ENCODE data around the gene ADD1.

Gene ADD1

DNA sequence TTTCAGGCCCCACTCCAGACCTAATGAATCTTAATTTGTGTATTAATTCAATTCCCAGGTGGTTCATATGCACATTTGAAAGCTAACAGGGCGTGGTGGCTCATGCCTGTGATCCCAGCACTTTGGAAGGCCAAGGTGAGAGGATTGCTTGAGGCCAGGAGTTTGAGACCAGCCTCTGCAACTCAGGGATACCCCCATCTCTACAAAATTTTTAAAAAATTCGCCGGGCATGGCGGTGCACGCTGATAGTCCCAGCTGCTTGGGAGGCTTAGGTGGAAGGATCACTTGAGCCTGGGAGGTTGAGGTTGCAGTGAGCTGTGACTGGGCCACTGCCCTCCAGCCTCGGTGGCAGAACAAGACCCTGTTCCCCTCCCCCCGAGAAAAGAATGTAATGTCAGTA is 31.2 kb downstream of the ADD1 start:
- DNase-seq (ENCODE audit: insufficient read length, low spot score) (no peak), FAIRE-seq (no peak)

DNA sequence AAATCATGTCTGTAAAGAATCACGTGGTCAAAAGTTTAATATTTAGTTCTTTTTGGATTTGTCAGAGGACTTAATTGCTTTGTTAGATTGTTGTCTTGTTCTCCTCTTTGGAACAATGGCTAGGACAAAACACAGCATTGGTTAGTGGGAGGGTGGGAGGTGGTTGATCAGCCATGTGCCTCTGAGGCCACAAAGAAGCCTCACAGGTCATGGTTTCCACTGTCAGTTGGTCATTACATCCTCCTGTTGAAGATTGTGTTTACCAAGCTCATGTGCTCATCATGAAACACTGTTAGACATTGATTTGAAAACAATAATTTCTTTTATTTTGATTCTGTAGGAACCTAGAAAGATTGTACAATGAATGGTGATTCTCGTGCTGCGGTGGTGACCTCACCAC is 31.9 kb downstream of the ADD1 start:
- peak; percentile 14 for FAIRE-seq
- DNase-seq (ENCODE audit: insufficient read length, low spot score): no peak

DNA sequence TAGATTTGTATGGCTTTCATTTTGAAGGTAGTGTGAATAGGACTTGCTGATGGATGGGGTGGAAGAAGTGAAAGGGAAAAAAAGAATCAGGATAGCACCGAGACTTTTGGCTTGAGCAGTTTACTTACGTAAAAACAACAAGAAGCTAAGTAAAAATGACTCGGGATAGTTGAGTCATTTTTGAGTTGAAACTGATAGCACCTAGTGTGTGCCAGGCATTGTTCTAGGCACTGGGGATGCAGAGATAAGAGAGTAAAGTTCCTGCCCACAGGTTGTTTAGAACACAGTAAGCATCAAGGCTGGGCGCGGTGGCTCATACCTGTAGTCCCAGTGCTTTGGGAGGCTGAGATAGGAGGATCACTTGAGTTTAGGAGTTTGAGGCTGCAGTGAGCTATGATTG is 34.7 kb downstream of the ADD1 start:
- FAIRE-seq (no peak), DNase-seq (ENCODE audit: insufficient read length, low spot score) (no peak)

DNA sequence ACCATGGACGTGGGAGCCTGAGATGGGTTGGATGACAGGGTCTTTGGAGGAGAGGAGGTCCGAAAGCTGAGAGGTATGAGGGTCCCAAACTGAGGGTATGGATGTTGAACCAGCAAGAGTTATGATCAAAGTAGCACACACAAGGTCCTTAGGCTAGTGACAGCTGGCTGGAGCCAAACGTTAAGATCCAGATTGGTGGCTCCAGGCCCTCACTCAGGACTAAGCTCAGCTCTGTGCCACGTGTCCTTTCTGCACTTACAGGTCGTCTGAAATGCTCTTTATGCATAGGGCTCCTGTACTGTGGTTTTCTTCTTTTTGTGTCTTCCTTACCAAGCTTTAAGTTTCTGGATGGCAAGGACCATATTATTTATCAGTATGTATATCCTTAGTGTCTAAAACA is 35.4 kb downstream of the ADD1 start:
- FAIRE-seq: no peak
- no peak for DNase-seq (ENCODE audit: insufficient read length, low spot score)

DNA sequence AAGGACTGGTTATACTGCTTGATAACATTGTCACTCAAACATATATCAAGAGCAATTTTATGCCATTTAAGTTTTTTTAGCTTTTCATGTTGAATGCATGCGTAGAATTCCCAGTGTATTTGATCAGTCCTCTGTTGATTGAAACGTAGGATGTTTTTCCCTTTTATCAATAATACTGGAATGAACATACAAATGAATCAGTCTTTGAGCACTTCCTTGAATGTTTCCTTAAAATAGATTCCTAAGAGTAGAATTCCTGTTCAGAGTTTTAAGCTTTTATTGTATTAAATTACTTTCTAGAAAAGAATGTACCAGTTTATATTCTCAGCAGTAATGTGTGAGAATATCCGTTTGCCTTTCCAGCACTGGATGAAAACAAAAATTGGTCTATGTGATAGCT is 37.8 kb downstream of the ADD1 start:
- FAIRE-seq: no peak
- no peak for DNase-seq (ENCODE audit: insufficient read length, low spot score)

DNA sequence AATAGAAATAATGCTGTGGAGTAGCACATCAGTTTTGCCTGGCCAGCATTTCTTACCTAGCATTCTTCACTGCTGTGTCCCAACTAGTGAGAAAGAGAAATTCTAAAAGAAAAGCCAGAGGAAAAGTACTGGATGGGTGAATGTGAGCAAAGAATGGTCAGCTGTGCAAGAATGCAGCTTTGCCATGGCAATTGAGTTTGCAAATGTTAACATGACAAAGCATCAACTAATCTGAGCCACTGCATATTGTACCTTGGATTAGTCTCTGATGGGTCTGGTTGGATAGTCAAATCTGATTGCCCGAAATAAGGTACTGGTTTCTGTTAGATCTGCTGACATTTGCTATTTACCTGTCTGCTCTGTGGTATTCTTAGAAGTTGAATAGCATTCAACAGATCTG is 38.7 kb downstream of the ADD1 start:
- FAIRE-seq (no peak), DNase-seq (ENCODE audit: insufficient read length, low spot score) (no peak)

DNA sequence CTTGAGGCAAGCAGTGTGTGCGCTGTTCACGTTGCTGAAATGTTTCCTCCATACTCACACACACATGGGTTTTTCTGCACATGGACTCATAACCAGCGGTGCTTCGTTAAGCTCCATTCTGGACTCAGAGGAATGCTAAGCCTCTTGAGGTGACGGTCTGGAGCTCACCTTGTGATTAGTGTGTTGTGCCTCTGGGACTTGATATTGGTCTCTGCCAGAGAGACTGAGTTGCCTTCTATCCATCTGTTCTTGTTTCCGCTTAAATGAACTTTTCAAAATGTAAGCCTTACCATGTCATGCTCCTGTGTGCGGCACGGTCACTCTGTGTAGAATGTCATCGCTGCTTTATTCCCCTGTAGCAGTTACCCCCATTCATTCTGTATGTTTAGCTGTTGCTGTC is 42.5 kb downstream of the ADD1 start:
- DNase-seq (ENCODE audit: insufficient read length, low spot score): no peak
- no peak for FAIRE-seq

DNA sequence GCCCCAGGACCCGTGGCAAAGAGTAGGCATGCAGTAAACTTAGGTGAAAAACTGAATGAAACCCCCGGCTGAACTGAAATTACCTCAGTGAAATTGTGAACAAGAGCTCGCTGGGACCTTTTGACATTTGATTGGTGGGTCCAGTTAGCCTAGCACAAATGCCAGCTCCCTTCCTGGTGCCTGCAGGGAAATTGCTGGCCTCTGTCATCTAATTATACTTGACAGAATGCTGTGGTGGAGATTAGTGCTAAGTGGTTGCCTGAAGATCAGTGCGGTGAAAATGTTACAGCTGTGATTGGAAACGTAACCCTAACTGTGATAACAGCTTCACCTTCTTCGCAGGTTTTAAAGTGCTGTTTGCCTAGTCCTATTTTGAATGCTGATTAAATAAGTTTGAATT is 43.0 kb downstream of the ADD1 start:
- FAIRE-seq (no peak), DNase-seq (ENCODE audit: insufficient read length, low spot score) (no peak)

DNA sequence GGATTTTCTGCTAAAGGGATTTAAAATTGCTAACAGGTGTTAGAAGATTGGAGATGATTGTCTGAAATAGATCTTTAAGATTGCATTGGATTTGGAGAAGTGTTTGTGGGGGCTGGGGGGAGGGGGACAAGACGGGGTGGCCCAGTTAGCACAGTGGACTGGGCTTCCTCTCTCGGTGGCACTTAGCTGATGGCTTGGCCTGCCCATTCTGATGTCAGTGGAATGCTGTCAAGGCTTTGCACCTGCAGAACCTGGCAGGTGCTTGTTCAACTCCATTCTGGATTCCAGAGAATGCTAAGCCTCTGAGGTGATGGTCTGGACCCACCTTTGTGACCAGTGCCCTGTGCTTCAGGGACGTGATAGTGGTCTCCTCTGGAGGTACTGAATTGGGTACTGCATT is 43.7 kb downstream of the ADD1 start:
- FAIRE-seq (no peak), DNase-seq (ENCODE audit: insufficient read length, low spot score) (no peak)

DNA sequence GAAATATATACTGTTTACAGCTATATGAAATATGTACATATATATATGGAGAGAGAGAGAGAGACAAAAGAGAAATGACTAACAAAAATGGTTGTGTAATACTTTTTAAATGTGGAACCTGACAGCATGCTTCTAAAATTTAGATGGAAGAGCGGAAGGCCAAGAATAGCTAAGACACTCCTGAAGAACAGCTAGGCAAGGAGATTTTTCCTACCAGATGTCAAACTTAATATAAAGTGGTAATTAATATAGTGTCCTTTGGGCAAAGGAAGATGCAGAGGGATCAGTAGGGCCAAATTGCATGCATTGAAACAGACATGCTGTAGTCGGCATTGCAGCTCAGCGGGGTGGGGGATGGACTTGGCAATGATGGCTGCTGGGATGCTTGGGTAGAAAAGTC is 45.2 kb downstream of the ADD1 start:
- FAIRE-seq (no peak), DNase-seq (ENCODE audit: insufficient read length, low spot score) (no peak)

DNA sequence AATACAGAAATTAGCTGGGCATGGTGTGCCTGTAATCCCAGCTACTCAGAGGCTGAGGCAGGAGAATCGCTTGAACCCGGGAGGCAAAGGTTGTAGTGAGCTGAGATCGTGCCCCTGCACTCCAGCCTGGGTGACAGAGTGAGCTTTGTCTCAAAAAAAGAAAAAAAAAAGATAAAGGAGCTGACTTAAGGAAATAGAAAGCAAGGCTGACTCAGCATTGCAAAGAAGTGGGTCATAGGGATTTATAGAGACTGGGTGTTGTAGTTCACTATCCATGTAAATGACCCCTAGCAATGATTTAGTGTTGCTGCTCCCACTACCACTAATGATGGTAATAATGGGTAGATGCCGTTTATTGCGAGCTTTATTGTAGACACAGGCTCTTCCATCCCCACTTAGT is 47.6 kb downstream of the ADD1 start:
- FAIRE-seq: no peak
- no peak for DNase-seq (ENCODE audit: insufficient read length, low spot score)

DNA sequence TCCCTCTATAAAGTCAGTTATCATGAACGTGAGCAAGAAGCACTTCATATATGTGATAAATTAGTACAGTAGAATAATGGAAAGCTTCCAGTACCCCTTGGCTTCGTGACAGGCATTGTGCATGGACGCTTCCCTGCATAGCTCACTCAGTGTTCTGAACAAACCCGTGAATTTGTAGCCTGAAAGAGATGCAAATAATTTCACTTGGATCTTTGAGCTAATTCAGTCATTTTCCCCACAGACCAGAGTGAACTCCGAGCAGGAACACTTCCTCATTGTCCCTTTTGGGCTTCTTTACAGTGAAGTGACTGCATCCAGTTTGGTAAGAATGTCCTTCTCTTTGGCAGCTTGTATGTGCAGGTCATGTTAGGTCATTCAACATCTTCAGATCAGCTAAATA is 50.1 kb downstream of the ADD1 start:
- no peak for FAIRE-seq
- DNase-seq (ENCODE audit: insufficient read length, low spot score): no peak

DNA sequence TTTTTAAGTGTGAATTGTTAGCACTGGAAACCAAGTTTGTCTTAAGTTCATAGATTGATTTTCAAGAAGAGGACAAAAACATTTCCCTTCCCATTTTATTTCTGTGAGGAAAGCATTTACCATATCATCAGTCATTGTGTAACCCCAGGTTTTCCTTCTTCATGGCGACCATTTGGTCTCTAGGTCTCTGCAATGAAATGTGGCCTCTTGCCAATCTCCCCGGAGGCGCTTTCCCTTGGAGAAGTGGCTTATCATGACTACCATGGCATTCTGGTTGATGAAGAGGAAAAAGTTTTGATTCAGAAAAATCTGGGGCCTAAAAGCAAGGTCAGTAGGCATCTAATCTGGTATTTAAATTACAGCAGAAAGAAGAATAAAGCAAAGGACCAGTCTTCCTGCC is 54.4 kb downstream of the ADD1 start:
- no peak for DNase-seq (ENCODE audit: insufficient read length, low spot score)
- FAIRE-seq: no peak

DNA sequence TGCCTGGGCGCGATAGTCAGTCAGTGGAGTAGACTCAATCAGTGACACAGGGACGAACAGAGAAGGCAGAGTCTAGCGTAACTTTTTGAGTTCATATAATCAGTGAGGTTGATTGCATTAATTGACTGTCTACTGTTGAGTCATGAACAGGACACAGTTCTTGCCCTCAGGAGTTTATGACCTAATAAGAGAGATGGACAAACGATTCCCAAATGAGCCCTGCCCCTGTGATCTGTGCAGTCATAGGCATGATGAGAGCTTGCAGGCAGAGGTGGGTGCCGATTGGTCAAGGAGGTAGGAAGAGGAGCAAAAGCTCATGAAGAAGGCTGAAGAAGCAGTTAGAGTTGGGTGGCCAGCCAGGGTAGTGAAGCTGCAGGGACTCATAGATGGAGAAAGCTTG is 57.1 kb downstream of the ADD1 start:
- no peak for DNase-seq (ENCODE audit: insufficient read length, low spot score)

DNA sequence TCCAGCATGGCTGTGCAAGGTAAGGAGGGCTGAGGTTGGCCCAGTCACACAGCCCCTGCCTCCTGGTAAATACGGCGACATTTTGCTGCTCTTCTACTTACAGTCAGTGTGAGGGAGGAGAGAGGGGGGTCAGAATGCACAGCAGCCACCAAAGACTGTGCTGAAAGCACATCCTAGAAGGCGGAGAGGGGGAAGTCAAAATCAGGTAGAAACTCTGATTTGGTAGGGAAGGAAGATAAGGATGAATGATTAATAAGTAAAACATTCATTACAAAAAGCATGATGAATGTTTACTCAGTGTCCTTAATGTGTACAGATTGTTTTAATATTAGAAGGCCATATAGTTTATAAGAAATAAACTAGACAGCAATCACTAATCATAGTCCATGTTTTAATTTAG is 57.5 kb downstream of the ADD1 start:
- FAIRE-seq (no peak), DNase-seq (ENCODE audit: insufficient read length, low spot score) (no peak)

More for the DNA sequence above, 57.1 kb downstream of the ADD1 start:
- FAIRE-seq: no peak

DNA sequence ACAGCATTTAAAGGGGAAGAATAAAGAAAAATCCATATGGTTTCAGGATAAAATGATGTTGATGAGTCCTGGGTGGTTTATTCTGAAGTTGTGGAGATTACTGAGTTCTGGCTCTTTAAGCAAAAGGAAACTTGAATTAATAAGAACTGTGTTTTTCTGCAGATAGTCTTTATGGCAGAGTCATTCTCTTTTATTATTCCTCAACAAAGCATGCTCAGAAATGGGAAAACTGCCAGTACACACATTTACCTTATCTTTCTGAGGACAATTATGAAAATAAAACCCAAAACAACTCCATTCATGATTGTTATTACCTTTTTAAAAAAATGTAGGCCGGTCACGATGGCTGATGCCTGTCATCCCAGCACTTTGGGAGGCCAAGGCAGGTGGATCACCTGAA is 58.5 kb downstream of the ADD1 start:
- FAIRE-seq (no peak), DNase-seq (ENCODE audit: insufficient read length, low spot score) (no peak)

DNA sequence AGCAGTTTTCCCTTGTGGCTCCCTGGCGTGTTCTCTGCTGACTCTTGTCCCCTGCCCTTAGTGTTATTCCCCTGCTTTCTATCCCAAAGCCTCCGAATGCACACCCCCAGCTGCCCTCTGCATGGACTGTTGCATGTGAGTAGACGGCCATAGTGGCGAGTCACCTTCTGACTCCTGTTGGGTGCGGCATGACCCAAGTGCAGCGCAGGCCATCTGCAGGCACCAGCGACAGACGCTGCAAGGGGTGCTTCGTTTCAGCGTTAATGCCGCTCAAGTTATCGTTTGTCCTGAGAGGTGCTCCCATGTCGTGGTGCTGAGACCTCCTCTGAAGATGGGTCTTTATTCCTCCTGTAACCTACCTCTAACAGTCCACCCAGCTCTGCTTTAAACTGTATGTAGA is 61.9 kb downstream of the ADD1 start:
- no peak for FAIRE-seq
- DNase-seq (ENCODE audit: insufficient read length, low spot score): no peak

DNA sequence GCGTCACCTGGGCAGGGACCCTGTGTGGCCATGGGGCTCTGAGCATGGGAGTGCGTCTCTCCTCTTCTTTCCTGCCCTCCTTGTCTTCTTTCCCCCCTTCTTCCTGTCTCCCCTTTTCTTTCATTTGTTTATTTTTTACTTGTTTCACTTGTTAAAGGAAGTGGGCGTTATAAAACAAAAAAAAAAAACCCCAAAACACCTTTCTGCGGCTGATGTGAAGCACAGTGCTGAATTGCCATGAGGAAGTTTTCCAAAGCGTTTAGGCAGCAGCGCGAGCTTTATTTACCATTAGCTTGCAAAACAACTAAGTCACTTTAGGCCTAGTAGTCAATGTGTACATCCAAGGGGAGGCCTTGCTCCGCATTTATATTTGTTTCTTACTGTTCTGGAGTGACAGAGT is 62.6 kb downstream of the ADD1 start:
- no peak for FAIRE-seq
- DNase-seq (ENCODE audit: insufficient read length, low spot score): no peak

DNA sequence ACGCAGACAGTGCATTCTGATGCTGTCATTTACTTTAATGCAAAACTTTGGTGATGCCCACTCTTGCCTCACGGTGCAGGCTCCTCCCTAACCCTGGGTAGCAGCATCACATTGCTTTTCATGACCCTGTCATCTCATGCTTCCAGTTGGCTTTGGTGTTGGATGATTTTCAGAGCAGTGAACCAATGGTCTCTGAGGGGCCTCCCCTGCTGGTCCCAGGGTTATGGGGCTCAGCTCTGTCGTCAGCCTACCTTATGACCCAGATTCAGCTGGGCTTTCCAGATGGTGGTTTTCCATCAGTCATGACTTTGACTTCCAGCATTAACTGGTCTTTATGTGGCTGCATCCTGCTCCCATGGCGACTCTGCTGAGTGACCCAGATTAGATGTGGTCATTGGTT is 63.6 kb downstream of the ADD1 start:
- DNase-seq (ENCODE audit: insufficient read length, low spot score): no peak
- FAIRE-seq: no peak

DNA sequence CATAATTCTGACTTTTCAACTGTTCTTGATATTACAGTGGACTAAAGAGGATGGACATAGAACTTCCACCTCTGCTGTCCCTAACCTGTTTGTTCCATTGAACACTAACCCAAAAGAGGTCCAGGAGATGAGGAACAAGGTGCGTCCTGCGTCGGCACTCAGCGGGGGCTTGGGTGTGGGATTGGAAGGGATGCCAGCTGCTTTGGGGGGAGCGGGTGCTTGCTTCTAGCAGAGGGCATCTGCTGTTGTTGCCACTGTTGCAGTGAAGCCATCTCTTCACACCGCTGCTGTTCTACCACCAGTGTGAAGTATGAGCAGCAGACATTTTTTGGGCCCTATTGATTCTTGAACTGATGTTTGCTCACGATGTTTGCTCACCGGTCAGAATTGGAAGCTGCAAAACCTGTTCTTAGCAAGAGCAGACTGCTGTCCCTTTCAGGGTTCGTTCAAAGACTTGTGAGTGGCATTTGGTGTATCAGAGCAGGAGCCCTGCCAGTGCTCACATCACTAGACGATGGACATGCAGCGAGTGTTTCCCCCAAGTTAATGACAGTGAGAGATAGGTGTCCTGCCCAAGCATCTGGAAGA is 64.2 kb downstream of the ADD1 start:
- FAIRE-seq (no peak), DNase-seq (ENCODE audit: insufficient read length, low spot score) (no peak)

DNA sequence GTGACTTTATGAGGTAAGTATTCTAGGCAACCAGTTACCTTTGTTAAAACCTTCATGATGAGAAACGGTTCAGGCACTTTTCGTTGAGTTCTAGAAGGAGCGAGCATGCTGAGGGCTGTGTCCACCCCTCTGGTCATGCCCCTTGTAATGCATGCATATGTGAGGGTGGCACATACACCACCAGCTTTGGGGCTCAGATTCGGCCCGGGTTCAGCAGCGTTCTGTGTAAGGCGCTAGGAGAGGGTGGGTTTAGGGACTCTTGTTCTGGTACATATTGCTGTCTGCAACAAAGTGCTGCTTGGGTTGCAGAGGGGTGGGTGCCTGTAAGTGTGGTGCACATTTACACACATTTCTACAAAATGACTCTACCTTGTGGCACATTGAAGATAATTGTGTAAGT is 65.0 kb downstream of the ADD1 start:
- no peak for DNase-seq (ENCODE audit: insufficient read length, low spot score)
- no peak for FAIRE-seq

DNA sequence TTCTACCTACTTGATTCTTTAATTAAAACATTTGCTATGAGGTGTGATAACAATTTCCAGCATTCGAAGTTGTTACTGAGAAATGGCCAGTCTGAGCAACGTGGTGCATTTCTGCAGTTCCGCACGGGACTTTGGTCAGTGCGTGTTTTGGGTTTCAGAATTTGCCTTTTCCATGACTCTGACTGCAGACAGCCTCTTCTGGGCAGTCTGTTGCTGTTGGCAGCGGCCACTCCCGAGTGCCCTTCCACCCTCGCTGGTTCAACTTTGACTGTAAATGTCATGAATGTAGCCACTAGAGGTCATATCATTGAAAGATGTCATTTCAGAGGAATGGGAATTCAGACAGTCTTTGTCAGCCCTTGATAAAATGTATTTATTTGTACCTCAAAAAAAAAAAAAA is 65.9 kb downstream of the ADD1 start:
- FAIRE-seq (no peak), DNase-seq (ENCODE audit: insufficient read length, low spot score) (no peak)

DNA sequence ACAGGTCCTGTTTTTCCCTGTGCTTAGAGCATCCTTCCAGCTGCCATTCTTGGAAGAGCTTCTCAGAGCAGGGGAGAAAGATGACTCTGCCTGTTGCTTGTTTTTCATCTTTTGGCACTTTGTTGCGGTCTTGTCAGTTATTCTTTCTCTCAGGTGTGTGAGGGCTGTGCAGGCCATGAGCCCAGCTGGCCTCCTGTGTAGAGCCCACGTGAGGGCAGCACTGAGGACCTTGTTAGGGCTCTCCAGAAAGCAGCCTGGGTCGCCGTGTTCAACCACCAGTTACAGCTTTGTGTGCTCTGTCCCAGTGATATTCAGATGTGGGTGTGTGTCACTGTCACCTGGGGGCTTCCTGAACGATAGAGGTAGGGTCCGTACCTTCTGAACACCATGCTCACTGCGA is 66.8 kb downstream of the ADD1 start:
- DNase-seq (ENCODE audit: insufficient read length, low spot score) (no peak), FAIRE-seq (no peak)

DNA sequence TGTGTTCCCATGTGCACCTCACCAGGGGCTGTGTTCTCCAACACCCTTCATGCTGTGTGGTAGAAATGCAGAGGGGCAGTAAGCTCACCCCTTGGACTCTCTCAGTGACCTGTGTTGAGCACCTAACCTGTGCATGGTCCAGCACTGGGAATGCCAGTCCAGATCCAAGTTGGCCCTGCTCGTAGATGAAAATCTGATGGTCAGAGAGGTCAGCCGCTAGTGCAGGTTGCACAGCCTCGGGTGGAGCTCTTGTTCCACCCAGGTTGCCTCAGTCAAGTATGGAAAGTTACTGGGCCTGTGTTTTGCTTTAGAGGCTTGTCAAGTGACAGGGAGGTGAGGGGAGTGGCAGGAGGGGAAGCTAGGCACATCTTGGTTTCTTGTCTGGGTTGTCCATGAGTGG is 68.2 kb downstream of the ADD1 start:
- FAIRE-seq (no peak), DNase-seq (ENCODE audit: insufficient read length, low spot score) (no peak)

Data from GM19239 (cell line).